Chondrocyte (in vitro differentiated cells): ENCODE results near the gene TMEM63A. TPM values are rescaled to one million over a fixed set of nuclear protein-coding genes. Genes with fewer than 3 reads are reported as not detected.

Experiments
- DNase-seq: peaks from one replicate; pipeline ENCODE4 v3.0.0; 2021; ENCODE audit warnings: mixed read lengths, low spot score
- H3K27ac Mint-ChIP-seq: one replicate; pipeline ENCODE4 v1.8.0; 2021; ENCODE audit warnings: mild to moderate bottlenecking, moderate library complexity, mixed read lengths; ENCODE audit not compliant: unreplicated experiment
- H3K27me3 Mint-ChIP-seq: 2 replicates; pipeline ENCODE4 v1.8.0; 2021; ENCODE audit warnings: low read depth, mixed read lengths
- H3K36me3 Mint-ChIP-seq: 2 replicates; pipeline ENCODE4 v1.8.0; 2021; ENCODE audit warnings: low read depth, mixed read lengths
- H3K4me1 Mint-ChIP-seq: 2 replicates; pipeline ENCODE4 v1.8.0; 2021; ENCODE audit warnings: low read depth, mild to moderate bottlenecking, mixed read lengths
- H3K4me3 Mint-ChIP-seq: one replicate; pipeline ENCODE4 v1.8.0; 2021; ENCODE audit warnings: mild to moderate bottlenecking, moderate library complexity, mixed read lengths; ENCODE audit not compliant: unreplicated experiment
- H3K9me3 Mint-ChIP-seq: 2 replicates; pipeline ENCODE4 v1.8.0; 2021; ENCODE audit warnings: low read depth, mixed read lengths
- total RNA-seq: library from RNA; stranded (reverse); gene quantifications from 3 replicates; pipeline ENCODE4 v1.2.1, GENCODE V29; 2021
- TF ChIP-seq, protein P1 (sequence below): fragments of 200-600 bp; sonication (generic); IDR thresholded peaks from 2 replicates; pipeline ENCODE4 v1.5.0; 2021; ENCODE audit warnings: antibody characterized with exemption, mild to moderate bottlenecking, moderate library complexity

TMEM63A gene
- total RNA-seq, 1 donor from 2014 or later, result 50.3 TPM

DNA sequence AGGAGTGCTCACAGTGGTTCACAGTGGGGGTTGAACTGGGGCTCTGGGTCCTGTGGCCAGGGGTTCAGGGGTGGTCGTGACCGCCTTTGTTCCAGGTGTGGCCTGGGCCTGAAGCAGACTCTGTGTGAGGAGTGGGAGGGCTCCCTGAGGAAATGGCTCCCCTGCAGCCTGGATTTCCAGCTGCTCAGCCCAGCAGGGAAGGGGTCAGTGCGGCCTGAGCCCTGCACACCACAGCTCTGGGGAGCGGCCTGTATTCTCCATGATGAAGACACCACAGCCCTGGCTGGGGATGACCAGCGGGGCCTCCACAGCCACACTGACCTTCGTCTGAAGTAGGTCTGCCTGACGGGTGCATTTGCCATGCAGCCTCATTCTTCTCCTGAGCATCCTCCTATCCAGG is 25.2 kb upstream of the TMEM63A start:
- H3K36me3 Mint-ChIP-seq, result no peaks in the 10 kb centered on the region
- H3K27me3 Mint-ChIP-seq, result no peaks in the 10 kb centered on the region
- no peak for DNase-seq
- TF ChIP-seq, protein P1, sequence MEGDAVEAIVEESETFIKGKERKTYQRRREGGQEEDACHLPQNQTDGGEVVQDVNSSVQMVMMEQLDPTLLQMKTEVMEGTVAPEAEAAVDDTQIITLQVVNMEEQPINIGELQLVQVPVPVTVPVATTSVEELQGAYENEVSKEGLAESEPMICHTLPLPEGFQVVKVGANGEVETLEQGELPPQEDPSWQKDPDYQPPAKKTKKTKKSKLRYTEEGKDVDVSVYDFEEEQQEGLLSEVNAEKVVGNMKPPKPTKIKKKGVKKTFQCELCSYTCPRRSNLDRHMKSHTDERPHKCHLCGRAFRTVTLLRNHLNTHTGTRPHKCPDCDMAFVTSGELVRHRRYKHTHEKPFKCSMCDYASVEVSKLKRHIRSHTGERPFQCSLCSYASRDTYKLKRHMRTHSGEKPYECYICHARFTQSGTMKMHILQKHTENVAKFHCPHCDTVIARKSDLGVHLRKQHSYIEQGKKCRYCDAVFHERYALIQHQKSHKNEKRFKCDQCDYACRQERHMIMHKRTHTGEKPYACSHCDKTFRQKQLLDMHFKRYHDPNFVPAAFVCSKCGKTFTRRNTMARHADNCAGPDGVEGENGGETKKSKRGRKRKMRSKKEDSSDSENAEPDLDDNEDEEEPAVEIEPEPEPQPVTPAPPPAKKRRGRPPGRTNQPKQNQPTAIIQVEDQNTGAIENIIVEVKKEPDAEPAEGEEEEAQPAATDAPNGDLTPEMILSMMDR, result no peak
- no peaks in the 10 kb centered on the region for H3K9me3 Mint-ChIP-seq
- no peak overlapping the region for H3K4me3 Mint-ChIP-seq
- no peak overlapping the region for H3K27ac Mint-ChIP-seq
- peaks cover 3% of the 10 kb centered on the region for H3K4me1 Mint-ChIP-seq

DNA sequence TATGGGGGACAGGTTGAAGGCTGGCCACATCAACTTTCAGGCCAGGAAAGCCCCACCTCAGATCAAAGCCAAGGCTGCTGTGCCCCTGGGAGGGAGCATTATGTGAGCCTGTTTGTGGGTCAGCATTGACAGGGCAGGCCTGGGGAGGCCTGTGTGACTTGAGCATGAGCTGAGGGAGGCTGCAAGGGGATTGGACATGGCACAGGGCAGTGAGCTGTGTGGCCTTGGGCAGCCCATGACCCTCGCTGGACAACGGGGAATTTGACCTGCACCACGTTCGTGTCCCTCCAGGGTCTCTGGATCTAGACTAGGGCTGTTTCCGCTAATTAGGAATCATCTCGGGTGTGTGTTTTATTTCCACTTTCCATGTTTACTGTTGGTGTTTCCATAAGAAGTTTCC is 24.3 kb upstream of the TMEM63A start:
- no peak for DNase-seq
- TF ChIP-seq, protein P1, result no peak
- no peaks in the 10 kb centered on the region for H3K27me3 Mint-ChIP-seq
- H3K9me3 Mint-ChIP-seq, result no peaks in the 10 kb centered on the region
- no peaks in the 10 kb centered on the region for H3K36me3 Mint-ChIP-seq
- H3K4me1 Mint-ChIP-seq, result no peaks in the 10 kb centered on the region
- no peak overlapping the region for H3K4me3 Mint-ChIP-seq
- no peak overlapping the region for H3K27ac Mint-ChIP-seq

DNA sequence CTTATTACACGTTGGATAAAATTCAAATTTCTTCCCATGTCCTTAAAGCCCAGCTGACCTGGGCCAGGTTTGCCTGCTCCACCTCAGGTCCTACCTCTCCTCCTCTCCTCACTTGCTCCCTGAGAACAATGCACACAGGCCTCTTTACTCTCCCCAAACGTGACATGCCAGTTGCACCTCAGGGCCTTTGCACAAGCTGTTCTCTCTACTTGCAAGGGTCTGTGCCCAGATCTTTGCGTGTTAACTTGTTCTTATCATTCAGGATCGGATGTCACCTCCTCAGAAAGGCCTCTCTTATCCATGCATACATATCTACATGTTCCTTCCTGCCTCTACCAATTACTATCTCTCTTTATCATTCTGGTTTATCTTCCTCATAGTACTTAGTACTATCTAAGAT is 21.4 kb upstream of the TMEM63A start:
- H3K9me3 Mint-ChIP-seq, result no peaks in the 10 kb centered on the region
- no peak for DNase-seq

DNA sequence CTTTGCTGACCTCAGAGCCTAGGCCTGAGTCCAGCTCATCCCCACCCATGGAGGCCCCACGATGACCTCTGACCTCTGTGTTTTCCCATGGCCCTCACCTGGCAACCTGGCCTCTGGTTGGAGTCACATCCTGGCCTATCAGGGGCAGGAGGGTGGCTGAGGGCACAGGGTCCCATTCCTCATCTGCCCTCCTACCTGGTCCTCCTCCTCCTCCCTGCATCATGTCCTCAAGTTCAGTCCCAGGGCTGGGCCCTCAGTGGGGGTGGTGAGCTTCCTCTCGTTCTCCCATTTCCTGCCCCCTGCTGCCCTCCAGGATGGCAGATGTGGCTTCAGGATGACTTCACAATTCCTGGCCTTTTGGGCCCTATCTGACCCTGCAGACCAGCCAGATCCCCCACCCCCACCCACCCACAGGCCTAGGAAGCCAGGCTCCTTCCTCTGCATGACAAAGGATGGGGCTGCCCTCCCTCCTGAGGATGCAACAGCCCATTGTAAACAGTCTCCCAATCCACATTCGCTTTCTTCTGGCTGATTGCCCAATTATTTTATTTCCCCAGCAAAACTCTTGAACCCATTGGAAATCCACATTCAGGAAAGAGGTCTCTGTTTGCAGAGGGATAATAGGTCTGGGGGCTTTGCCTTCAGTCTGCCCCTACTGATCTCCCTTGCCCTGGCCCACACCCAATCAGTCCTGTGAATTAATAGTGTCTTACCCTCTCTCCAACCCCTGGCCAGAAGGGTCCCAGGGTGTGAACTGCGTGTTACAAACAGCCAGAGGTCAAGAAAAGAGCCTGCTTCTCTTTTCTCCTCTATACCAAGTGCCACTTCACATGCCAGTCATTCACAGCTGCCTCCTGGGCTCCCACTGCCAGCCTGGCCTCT is 17.1 kb upstream of the TMEM63A start:
- Mint-ChIP-seq H3K27me3 (no peaks in the 10 kb centered on the region), H3K9me3 (no peaks in the 10 kb centered on the region), H3K4me3 (no peak overlapping the region), H3K36me3 (no peaks in the 10 kb centered on the region), H3K4me1 (no peaks in the 10 kb centered on the region), H3K27ac (no peak overlapping the region)
- no peak for DNase-seq
- TF ChIP-seq, protein P1, result no peak

More for the DNA sequence above, 21.4 kb upstream of the TMEM63A start:
- TF ChIP-seq, protein P1, result no peak
- no peaks in the 10 kb centered on the region for H3K27me3 Mint-ChIP-seq
- no peaks in the 10 kb centered on the region for H3K4me1 Mint-ChIP-seq
- H3K27ac Mint-ChIP-seq, result no peak overlapping the region
- H3K4me3 Mint-ChIP-seq, result no peak overlapping the region
- H3K36me3 Mint-ChIP-seq, result no peaks in the 10 kb centered on the region

DNA sequence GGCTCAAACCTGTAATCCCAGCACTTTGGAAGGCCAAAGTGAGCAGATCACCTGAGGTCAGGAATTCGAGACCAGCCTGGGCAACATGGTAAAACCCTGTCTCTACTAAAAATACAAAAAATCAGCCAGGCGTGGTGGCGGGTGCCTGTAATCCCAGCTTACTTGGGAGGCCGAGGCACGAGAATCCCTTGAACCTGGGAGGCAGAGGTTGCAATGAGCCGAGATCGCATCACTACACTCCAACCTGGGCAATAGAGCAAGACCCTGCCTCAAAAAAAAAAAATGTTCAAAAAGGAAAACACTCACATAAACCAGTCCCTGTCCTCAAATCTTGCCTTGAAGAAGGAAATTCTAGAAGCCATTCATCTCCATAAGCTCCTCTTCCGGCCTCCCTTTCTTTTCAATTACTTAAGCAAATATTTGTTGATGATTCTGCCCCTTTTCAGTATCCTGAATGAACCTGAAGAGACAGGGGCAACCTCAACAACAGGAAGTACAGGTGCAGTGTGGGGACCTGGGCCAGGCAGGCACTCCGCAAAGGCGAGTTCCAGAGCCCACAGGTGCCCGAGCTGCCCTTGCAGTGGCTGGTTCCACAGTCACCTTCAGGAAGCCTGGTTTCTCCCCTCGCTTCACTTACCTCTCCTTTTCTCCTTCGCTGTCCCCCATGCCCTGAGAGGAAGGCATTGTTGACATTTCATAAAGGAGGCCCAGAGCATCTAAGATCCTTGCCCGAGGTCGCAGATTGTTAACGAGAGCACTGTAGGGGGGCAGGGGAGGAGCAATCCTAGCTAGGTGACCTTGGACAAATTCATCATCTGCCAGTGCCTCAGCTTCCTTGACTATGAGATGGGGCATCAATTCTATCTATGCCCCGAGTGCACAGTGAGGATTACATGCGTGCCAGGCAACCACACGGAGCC is 15.7 kb upstream of the TMEM63A start:
- TF ChIP-seq, protein P1, result no peak
- H3K9me3 Mint-ChIP-seq, result no peaks in the 10 kb centered on the region
- H3K27ac Mint-ChIP-seq, result no peak overlapping the region
- DNase-seq, result no peak
- H3K27me3 Mint-ChIP-seq, result no peaks in the 10 kb centered on the region
- H3K4me3 Mint-ChIP-seq, result no peak overlapping the region
- H3K36me3 Mint-ChIP-seq, result no peaks in the 10 kb centered on the region
- no peaks in the 10 kb centered on the region for H3K4me1 Mint-ChIP-seq
